Embryonic facial prominence (tissue), 1 donor: ENCODE measurements around the gene MFN1.

Experiments
- DNase-seq: peaks from one replicate; pipeline ENCODE4 v3.0.0-alpha.2; 2016; ENCODE audit errors: extremely low spot score

Gene MFN1

GRCh38 chr3:179430277-179430870, 82.9 kb downstream of the MFN1 start:
- no peak for DNase-seq

GRCh38 chr3:179432021-179432420, 84.5 kb downstream of the MFN1 start:
- no peak for DNase-seq

- DNase-seq: no peak
These were observed 84.9 kb downstream of the MFN1 start for GRCh38 chr3:179432451-179432850.

- DNase-seq: no peak
These were observed 89.0 kb downstream of the MFN1 start for GRCh38 chr3:179436517-179436916.

GRCh38 chr3:179438841-179439240, 91.3 kb downstream of the MFN1 start:
- no peak for DNase-seq
